Gastroesophageal sphincter (tissue), 4 donors: ENCODE data around the gene IFIT1B. TPM values are rescaled to one million over a fixed set of nuclear protein-coding genes. Genes with fewer than 3 reads are reported as not detected.
A peak's percentile ranks its signal among the peaks of the same experiment; 100 is the strongest.

Source experiments
- ATAC-seq: fragments of 150-250 bp; one replicate; pipeline ENCODE4 v1.9.1; 2016; ENCODE audit warnings: mild to moderate bottlenecking, moderate library complexity
- H3K27ac ChIP-seq, 4 donors: fragments of 200-600 bp; sonication (generic) in 3 of 4; 1 replicate in 3 of 4; 2 replicates in 1 of 4; pipeline ENCODE4 v1.5.1; 2016 to 2019
- H3K27me3 ChIP-seq: fragments of 200-600 bp; sonication (generic); one replicate; pipeline ENCODE4 v1.5.1; 2019
- H3K36me3 ChIP-seq, 2 donors: fragments of 200-600 bp; sonication (generic); one replicate each; pipeline ENCODE4 v1.5.1; 2019; ENCODE audit warnings: control low read depth in 1 of 2
- H3K4me1 ChIP-seq, 3 donors: fragments of 200-600 bp; sonication (generic); 1 replicate in 2 of 3; 2 replicates in 1 of 3; pipeline ENCODE4 v1.5.1; 2016 to 2019; ENCODE audit warnings: control low read depth in 2 of 3
- H3K4me3 ChIP-seq, 2 donors: fragments of 200-600 bp; sonication (generic); one replicate each; pipeline ENCODE4 v1.5.1; 2019; ENCODE audit warnings: mild to moderate bottlenecking in 1 of 2, moderate library complexity in 1 of 2
- H3K9me3 ChIP-seq, 3 donors: fragments of 200-600 bp; sonication (generic); one replicate each; pipeline ENCODE4 v1.5.1; 2017 to 2019; ENCODE audit warnings: control low read depth in 2 of 3
- CTCF ChIP-seq, 4 experiments: fragments of 200-600 bp in 2 of 4; fragments of 450-650 bp in 2 of 4; sonication (generic) in 1 of 4; IDR thresholded peaks; one replicate each; pipeline ENCODE4 v1.5.1; 2017 to 2019; ENCODE audit warnings: antibody characterized with exemption in 4 of 4, mild to moderate bottlenecking in 2 of 4, moderate library complexity in 2 of 4
- EP300 ChIP-seq: sonication (generic); formaldehyde crosslinking; IDR thresholded peaks from one replicate; pipeline ENCODE4 v1.6.1; 2017; ENCODE audit warnings: antibody characterized with exemption, mild to moderate bottlenecking
- POLR2A ChIP-seq, 2 donors: fragments of 450-650 bp; IDR thresholded peaks; one replicate each; pipeline ENCODE4 v1.6.1; 2017; ENCODE audit warnings: antibody characterized with exemption in 2 of 2, mild to moderate bottlenecking in 2 of 2, moderate library complexity in 1 of 2
- POLR2AphosphoS5 ChIP-seq: sonication (generic); formaldehyde crosslinking; IDR thresholded peaks from one replicate; pipeline ENCODE4 v1.6.1; 2017; ENCODE audit warnings: antibody characterized with exemption
- WGBS, 2 donors: methylation state at CpG; one replicate each; pipeline ENCODE4 v1.1.5; 2018; ENCODE audit warnings: low coverage in 1 of 2; 5-methylcytosine and 5-hydroxymethylcytosine counted together
- total RNA-seq, 4 donors: library from RNA; depleted of rRNA; stranded (reverse); fragments of >200 nt; gene quantifications; one replicate each; pipeline ENCODE4 v1.1.0, GENCODE V29; 2016

IFIT1B gene
- total RNA-seq, 4 donors from 2014 or later = not detected

DNA sequence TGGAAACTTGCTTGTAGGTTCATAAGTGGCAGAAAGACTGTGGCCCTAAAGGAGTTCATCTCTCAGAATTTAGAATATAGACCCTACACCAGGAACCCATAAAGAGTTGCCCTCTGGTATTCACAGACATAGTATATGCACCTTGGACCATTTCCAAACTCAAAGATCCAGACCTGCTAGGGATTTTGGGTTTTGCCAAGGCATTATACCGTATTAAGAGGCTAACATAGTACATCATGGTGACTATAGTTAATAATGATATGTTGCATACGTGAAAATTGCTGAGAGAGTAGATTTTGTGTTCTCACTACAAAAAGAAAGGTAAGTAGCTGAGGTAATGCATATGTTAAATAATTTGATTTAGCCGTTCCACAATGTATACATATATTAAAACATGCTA lies 36.2 kb upstream of the IFIT1B start:
- Histone ChIP-seq H3K27ac (no peak overlapping the region), H3K27me3 (no peaks in the 10 kb centered on the region), H3K4me1 (peaks cover 0 to 28% (median 0%) of the 10 kb centered on the region in 3 donors), H3K4me3 (no peak overlapping the region), H3K36me3 (peaks cover 0 to 44% of the 10 kb centered on the region in 2 donors), H3K9me3 (no peaks in the 10 kb centered on the region)
- ATAC-seq = no peak
- WGBS, 2 donors = 81 to 89% methylated on average over 3 of the region's 3 CpGs
- TF ChIP-seq POLR2AphosphoS5 = no peak
- TF ChIP-seq CTCF (IDR thresholded peaks at IDR 0.05) = no peak
- no peak for TF ChIP-seq POLR2A (IDR thresholded peaks at IDR 0.05)
- TF ChIP-seq EP300 = no peak

GRCh38 chr10:89342206-89342958 lies 35.5 kb upstream of the IFIT1B start:
- TF ChIP-seq POLR2AphosphoS5 (no peak), POLR2A (IDR thresholded peaks at IDR 0.05) (no peak), CTCF (IDR thresholded peaks at IDR 0.05) (no peak), EP300 (no peak)
- no peaks in the 10 kb centered on the region for H3K9me3 ChIP-seq
- WGBS, 2 donors = 25 to 63% methylated on average over 2 to 3 of the region's 3 CpGs
- no peak overlapping the region for H3K4me3 ChIP-seq
- no peaks in the 10 kb centered on the region for H3K27me3 ChIP-seq
- H3K27ac ChIP-seq = no peak overlapping the region
- peaks cover 0 to 31% (median 3%) of the 10 kb centered on the region in 3 donors for H3K4me1 ChIP-seq
- peak; percentile 56 for ATAC-seq
- H3K36me3 ChIP-seq = peaks cover 0 to 37% of the 10 kb centered on the region in 2 donors

- no peak for ATAC-seq
- Histone ChIP-seq H3K9me3 (no peaks in the 10 kb centered on the region), H3K4me3 (no peak overlapping the region), H3K4me1 (peaks cover 0 to 35% (median 8%) of the 10 kb centered on the region in 3 donors), H3K36me3 (peaks cover 0 to 28% of the 10 kb centered on the region in 2 donors), H3K27ac (no peak overlapping the region), H3K27me3 (no peaks in the 10 kb centered on the region)
- 78 to 93% methylated on average over 4 to 5 of the region's 5 CpGs for WGBS, 2 donors
- no peak for TF ChIP-seq POLR2A (IDR thresholded peaks at IDR 0.05)
- TF ChIP-seq POLR2AphosphoS5 = no peak
- TF ChIP-seq CTCF (IDR thresholded peaks at IDR 0.05) = no peak
- no peak for TF ChIP-seq EP300
Measured at GRCh38 chr10:89343089-89343767, 34.6 kb upstream of the IFIT1B start.

DNA sequence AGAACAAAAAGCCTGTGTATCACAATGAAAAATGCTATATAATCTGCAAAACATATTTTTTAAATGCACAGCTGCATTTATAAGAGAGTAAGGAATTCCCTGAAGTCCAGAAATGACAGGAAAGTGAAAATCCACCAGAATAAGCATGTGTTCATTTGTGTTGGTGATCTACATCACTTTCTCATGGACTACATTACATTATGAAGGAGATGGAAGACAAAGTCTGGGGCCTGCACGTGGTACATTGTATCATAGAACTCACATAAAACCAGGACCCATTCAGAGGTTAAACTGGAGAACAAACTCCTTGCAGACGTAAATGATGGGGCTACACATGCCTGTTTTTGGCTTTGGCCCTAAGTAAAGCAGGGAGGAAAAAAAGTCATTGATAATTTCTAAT lies 33.7 kb upstream of the IFIT1B start:
- TF ChIP-seq POLR2A (IDR thresholded peaks at IDR 0.05) (no peak), EP300 (no peak), CTCF (IDR thresholded peaks at IDR 0.05) (no peak), POLR2AphosphoS5 (no peak)
- peaks cover 0 to 35% (median 8%) of the 10 kb centered on the region in 3 donors for H3K4me1 ChIP-seq
- no peaks in the 10 kb centered on the region for H3K9me3 ChIP-seq
- no peak for ATAC-seq
- peaks cover 0 to 19% of the 10 kb centered on the region in 2 donors for H3K36me3 ChIP-seq
- WGBS, 2 donors = 69 to 88% methylated on average over 2 of the region's 2 CpGs
- H3K4me3 ChIP-seq = no peak overlapping the region
- no peaks in the 10 kb centered on the region for H3K27me3 ChIP-seq
- no peak overlapping the region for H3K27ac ChIP-seq
